ENCODE measurements around the gene SMOC2.

- no peak for TF ChIP-seq POLR2A (IDR thresholded peaks at IDR 0.05; ENCODE audit: low read depth)
- no peak for TF ChIP-seq CTCF (IDR thresholded peaks at IDR 0.05)
- no peak for TF ChIP-seq POLR2AphosphoS5 (IDR thresholded peaks at IDR 0.05)
Observed at GRCh38 chr6:168469926-168470325, 28.9 kb downstream of the SMOC2 start.
